Small intestine (tissue), 7 donors: Measurements from ENCODE around the gene TNS1. TPM values are rescaled to one million over a fixed set of nuclear protein-coding genes. Genes with fewer than 3 reads are reported as not detected.
"Not testable (repeated sequence)": the region's sequence is repeated elsewhere in the genome, so short reads cannot be mapped to it uniquely, and the experiment has no call there.

Source experiments
- DNase-seq, 2 donors: peaks; one replicate each; pipeline versions ENCODE4 v3.0.0 to v3.0.0-alpha.2; 2013
- FAIRE-seq: peaks from 2 replicates; lab custom pipeline; 2012; peaks lifted over from hg19 to GRCh38; lab: Jason Lieb, UNC
- H3K27ac ChIP-seq, 3 donors: one replicate each; pipeline ENCODE4 v1.5.1; 2013; ENCODE audit warnings: low read length in 2 of 3, mild to moderate bottlenecking in 2 of 3, control low read depth in 1 of 3, inconsistent platforms in 1 of 3, low read depth in 1 of 3, moderate library complexity in 1 of 3
- H3K27me3 ChIP-seq, 3 donors: one replicate each; pipeline ENCODE4 v1.6.1; 2013; ENCODE audit warnings: low read length in 3 of 3, inconsistent platforms in 1 of 3; ENCODE audit not compliant: control insufficient read depth in 3 of 3, insufficient read depth in 3 of 3
- H3K36me3 ChIP-seq, 3 donors: one replicate each; pipeline ENCODE4 v1.6.1; 2013; ENCODE audit warnings: low read length in 3 of 3, inconsistent platforms in 1 of 3, low read depth in 1 of 3, mild to moderate bottlenecking in 1 of 3, moderate library complexity in 1 of 3; ENCODE audit not compliant: control insufficient read depth in 3 of 3, insufficient read depth in 2 of 3
- H3K4me1 ChIP-seq, 3 donors: one replicate each; pipeline ENCODE4 v1.6.1; 2013; ENCODE audit warnings: low read length in 2 of 3, inconsistent platforms in 1 of 3, low read depth in 1 of 3, mild to moderate bottlenecking in 1 of 3, moderate library complexity in 1 of 3; ENCODE audit not compliant: control insufficient read depth in 3 of 3, insufficient read depth in 2 of 3
- H3K4me3 ChIP-seq, 3 donors: one replicate each; pipeline ENCODE4 v1.5.1; 2013; ENCODE audit warnings: low read length in 3 of 3, control low read depth in 1 of 3, inconsistent platforms in 1 of 3, low read depth in 1 of 3, mild to moderate bottlenecking in 1 of 3, moderate library complexity in 1 of 3
- H3K9me3 ChIP-seq, 2 donors: one replicate each; pipeline ENCODE4 v1.6.1; 2013; ENCODE audit warnings: low read depth in 1 of 2, low read length in 1 of 2; ENCODE audit not compliant: control insufficient read depth in 2 of 2, insufficient read depth in 1 of 2
- WGBS, 3 donors: extraction: QIAGEN DNeasy Blood & Tissue Kit; methylation state at CpG; one replicate each; pipeline ENCODE4 v1.1.7; 2013; 5-methylcytosine and 5-hydroxymethylcytosine counted together
- polyA plus RNA-seq, 4 donors: library from polyadenylated mRNA; stranded (reverse) in 3 of 4; unstranded in 1 of 4; fragments of 200-250 nt in 3 of 4; fragments of 120-200 nt in 1 of 4; gene quantifications; one replicate each; pipeline versions ENCODE4 v1.2.1 to v1.2.3, GENCODE V29; 2013
- donor health status: healthy with polysubstance abuse.
- donor health status: control.
- donor health status: control.
- donor health status: Bipolar disorder and iron deficiency.
- donor health status: healthy.

TNS1 gene
- polyA plus RNA-seq, 4 donors: 1.3 to 52.1 (median 9.8) TPM

DNA sequence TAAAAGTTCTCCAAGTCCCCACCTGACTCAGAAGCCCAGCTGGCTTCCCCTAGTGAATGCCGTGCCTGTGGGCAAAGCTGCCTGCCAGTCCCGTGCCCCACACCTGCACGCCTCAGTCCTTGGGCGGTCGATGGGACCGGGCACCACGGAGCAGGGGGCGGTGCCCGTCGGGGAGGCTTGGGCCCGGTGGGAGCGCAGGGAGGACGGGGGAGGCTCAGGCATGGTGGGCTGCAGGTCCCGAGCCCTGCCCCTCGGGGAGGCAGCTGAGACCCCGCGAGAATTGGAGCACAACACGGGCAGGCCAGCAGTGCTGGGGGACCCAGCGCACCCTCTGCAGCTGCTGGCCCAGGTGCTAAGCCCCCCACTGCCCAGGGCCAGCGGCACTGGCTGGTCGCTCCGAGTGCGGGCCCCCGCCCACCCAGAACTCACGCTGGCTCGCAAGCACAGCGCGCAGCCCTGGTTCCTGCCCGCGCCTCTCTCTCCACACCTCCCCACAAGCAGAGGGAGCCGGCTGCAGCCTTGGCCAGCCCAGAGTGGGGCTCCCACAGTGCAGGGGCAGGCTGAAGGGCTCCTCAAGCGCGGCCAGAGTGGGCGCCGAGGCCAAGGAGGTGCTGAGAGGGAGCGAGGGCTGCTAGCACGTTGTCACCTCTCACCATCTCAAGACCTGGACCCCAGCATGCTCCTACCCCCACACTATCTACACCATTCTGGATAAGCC, 215.5 kb downstream of the TNS1 start:
- WGBS, 3 donors: 94 to 97% (median 96%) methylated on average over 29 to 37 of the region's 37 CpGs
- DNase-seq (no peak), FAIRE-seq (no peak)
- H3K9me3 ChIP-seq: peaks cover 0 to 3% of the 10 kb centered on the region in 2 donors
- no peaks in the 10 kb centered on the region for H3K36me3 ChIP-seq
- H3K27ac ChIP-seq: no peak overlapping the region
- no peak overlapping the region for H3K4me3 ChIP-seq
- H3K27me3 ChIP-seq: no peaks in the 10 kb centered on the region
- peaks cover 0 to 2% (median 0%) of the 10 kb centered on the region in 3 donors for H3K4me1 ChIP-seq

DNA sequence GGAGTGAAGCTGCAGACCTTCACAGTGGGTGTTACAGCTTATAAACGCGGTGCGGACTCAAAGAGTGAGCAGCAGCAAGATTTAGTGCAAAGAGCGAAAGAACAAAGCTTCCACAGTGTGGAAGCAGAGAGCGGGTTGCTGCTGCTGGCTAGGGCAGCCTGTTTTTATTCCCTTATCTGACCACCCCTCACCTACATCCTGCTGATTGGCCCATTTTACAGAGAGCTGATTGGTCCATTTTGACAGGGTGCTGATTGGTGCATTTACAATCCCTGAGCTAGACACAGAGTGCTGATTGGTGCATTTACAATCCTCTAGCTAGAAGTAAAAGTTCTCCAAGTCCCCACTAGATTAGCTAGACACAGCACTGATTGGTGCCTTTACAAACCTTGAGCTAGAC, 216.2 kb downstream of the TNS1 start:
- not testable (repeated sequence) for FAIRE-seq

DNA sequence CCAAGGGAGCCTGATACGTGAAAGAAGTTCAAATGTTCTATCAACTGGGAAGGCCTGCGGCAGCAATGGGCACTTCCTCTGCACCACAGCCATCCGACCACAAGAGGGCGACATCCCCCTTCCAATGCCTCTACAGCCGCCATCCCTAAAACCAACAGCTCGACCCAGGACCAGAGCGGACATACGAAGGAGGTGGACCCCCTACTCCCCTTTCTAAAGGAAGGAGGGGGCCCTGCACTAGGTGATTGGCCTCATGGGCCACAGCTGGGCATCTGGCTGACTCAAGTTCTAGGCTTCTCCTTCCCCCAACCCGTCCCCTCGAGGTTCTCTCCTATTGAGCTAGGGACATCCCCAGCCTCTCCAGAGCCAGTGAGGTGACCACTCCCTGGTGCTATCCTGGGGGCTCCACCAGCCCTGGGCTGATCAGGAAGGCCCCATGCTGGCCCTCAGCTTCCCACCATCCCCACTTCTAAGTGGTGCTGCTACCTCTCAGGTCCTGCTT, 217.2 kb downstream of the TNS1 start:
- 17 to 21% (median 18%) methylated on average over 10 of the region's 10 CpGs for WGBS, 3 donors
- no peak overlapping the region for H3K27ac ChIP-seq
- peaks cover 0 to 3% of the 10 kb centered on the region in 2 donors for H3K9me3 ChIP-seq

More for the DNA sequence above, 216.2 kb downstream of the TNS1 start:
- not testable (repeated sequence) for H3K9me3 ChIP-seq, DNase-seq, H3K4me3 ChIP-seq, H3K27ac ChIP-seq, H3K36me3 ChIP-seq, H3K4me1 ChIP-seq, H3K27me3 ChIP-seq
- 82 to 96% (median 94%) methylated on average over 5 of the region's 5 CpGs for WGBS, 3 donors

DNA sequence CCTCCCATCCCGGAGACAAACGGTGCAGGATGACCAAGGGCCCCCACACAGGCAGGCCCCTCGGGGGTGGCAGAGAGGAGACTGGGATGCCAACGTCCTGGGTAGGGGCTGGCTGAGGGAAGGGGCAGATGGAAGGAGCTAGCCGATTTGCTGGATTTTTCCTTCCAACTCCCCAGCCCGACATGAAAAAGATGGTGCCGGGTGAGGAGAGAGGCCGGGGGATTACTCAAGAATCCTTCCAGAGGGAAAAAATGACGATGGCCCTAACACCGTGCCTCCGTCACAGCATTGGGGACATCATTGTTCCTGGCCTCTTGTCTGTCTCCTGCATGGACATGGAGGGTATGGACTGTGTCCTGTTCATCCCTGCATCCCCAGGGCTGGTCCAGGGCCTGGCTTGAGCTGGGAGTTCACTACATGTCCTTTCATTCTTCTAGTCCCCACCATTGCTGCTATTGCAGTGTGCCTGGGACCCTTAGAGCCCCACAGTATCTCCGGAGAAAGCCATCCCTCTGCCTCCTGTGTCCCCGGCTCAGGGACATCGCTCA, 217.7 kb downstream of the TNS1 start:
- Histone ChIP-seq H3K27ac (no peak overlapping the region), H3K4me1 (peaks cover 0 to 2% (median 0%) of the 10 kb centered on the region in 3 donors), H3K27me3 (no peaks in the 10 kb centered on the region), H3K9me3 (peaks cover 0 to 3% of the 10 kb centered on the region in 2 donors), H3K4me3 (no peak overlapping the region), H3K36me3 (no peaks in the 10 kb centered on the region)
- FAIRE-seq: no peak
- 66 to 68% (median 66%) methylated on average over 14 of the region's 14 CpGs for WGBS, 3 donors
- DNase-seq: no peak

More for the DNA sequence above, 217.2 kb downstream of the TNS1 start:
- Histone ChIP-seq H3K4me1 (peaks cover 0 to 2% (median 0%) of the 10 kb centered on the region in 3 donors), H3K36me3 (no peaks in the 10 kb centered on the region), H3K27me3 (no peaks in the 10 kb centered on the region), H3K4me3 (no peak overlapping the region)
- DNase-seq (peak; percentile 60 to 75), FAIRE-seq (no peak)

DNA sequence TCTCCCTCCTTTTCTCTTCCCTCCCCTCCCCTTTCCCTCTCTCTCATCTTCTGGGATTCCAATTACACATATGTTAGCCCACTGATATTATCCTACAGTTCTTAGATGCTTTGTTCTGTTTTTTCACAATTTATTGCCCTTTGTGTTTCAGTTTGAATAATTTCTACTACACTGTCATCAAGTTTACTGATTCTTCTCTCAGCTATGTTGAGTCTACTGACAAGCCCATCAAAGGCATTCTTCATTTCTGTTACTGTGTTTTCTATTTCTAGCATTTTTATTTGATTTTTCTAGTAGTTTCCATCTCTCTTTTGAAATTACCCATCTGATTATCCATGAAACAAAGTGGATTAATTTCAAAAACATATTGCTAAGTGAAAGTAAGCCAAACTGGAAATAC, 219.6 kb downstream of the TNS1 start:
- H3K4me1 ChIP-seq: no peaks in the 10 kb centered on the region
- H3K27ac ChIP-seq: no peak overlapping the region
- DNase-seq: no peak
- H3K27me3 ChIP-seq: no peaks in the 10 kb centered on the region
- H3K4me3 ChIP-seq: no peak overlapping the region
- H3K9me3 ChIP-seq: peaks cover 0 to 3% of the 10 kb centered on the region in 2 donors
- FAIRE-seq: no peak
- no peaks in the 10 kb centered on the region for H3K36me3 ChIP-seq

DNA sequence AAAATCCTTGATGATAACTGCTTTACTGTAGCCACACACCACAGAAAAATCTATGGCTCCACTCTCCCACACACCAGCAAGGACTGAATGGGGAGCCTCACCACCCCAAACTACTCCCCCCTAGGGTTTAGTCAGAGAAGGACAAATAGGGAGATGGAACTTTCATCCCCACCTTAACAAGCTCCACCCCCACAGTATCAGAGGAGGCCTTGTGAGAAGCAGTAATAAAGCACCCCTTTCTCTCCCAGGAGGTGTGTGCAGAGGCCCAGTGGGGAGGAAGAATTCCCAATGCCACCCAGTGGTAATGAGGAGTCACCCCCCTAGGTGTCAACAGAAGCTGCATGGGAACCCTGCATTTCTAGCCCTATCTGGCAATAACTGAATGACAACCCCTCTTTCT, 224.9 kb downstream of the TNS1 start:
- DNase-seq (no peak), FAIRE-seq (no peak)
- Histone ChIP-seq H3K27me3 (no peaks in the 10 kb centered on the region), H3K36me3 (no peaks in the 10 kb centered on the region), H3K4me1 (no peaks in the 10 kb centered on the region), H3K9me3 (peaks cover 0 to 1% of the 10 kb centered on the region in 2 donors), H3K27ac (no peak overlapping the region), H3K4me3 (no peak overlapping the region)

DNA sequence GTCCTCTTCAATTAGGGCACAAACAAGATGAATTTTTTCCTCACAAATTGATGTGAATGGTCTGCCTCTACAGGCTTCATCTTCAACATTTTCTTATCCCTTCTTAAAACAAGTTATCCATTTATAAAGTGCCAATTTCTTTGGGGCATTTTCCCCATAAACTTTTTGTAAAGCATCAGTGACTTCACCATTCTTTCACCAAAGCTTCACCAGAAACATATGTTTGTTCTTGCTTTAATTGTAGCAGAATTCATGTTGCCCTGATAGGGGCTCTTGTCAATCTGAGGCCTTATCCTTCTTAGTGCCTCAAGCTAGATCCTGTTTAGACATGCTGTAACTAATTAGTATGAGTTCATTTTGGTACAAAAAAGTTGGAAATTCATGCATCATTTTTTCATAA, 226.2 kb downstream of the TNS1 start:
- Histone ChIP-seq H3K27me3 (no peaks in the 10 kb centered on the region), H3K4me3 (no peak overlapping the region), H3K27ac (no peak overlapping the region), H3K9me3 (no peaks in the 10 kb centered on the region), H3K36me3 (no peaks in the 10 kb centered on the region), H3K4me1 (no peaks in the 10 kb centered on the region)
- no peak for DNase-seq
- FAIRE-seq: no peak

DNA sequence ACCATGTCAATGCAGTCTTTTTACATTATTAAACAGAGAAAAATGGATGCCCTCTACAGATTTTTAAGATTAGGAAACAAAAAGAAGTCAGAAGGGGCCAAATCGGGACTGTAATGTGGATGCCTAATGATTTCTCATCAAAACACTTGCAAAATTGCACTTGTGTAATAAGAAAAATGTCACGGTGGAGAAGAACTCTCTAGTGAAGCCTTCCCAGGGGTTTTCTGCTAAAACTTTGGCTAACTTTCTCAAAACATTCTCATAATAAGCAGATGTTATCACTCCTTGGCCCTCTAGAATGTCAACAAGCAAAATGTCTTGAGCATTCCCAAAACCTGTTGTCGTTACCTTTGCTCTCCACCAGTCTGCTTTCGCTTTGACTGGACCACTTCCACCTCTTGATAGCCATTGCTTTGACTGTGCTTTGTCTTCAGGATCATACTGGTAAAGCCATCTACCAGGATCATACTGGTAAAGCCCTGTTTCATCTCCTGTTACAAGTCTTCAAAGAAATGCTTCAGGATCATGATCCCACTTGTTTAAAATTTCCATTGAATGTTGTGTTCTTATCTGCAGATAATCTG, 226.8 kb downstream of the TNS1 start:
- Histone ChIP-seq H3K9me3 (no peaks in the 10 kb centered on the region), H3K4me3 (no peak overlapping the region), H3K4me1 (no peaks in the 10 kb centered on the region), H3K27ac (no peak overlapping the region), H3K36me3 (no peaks in the 10 kb centered on the region), H3K27me3 (no peaks in the 10 kb centered on the region)
- FAIRE-seq: no peak
- no peak for DNase-seq
- 64 to 76% (median 74%) methylated on average over 4 of the region's 4 CpGs for WGBS, 3 donors
